ENCODE results near the gene NMT2.

GRCh38 chr10:15208221-15208620, 39.7 kb upstream of the NMT2 start:
- TF ChIP-seq POLR2AphosphoS5 (IDR thresholded peaks at IDR 0.05) (no peak), CTCF (IDR thresholded peaks at IDR 0.05; ENCODE audit: poor library complexity, severe bottlenecking) (no peak), EP300 (conservative IDR thresholded peaks at IDR 0.05; ENCODE audit: poor library complexity, severe bottlenecking) (no peak)
